ENCODE measurements around the gene CACNA1C. TPM values are rescaled to one million over a fixed set of nuclear protein-coding genes. Genes with fewer than 3 reads are reported as not detected.

The CACNA1C gene
- total RNA-seq, 2 experiments from 2014 or later = 0.05 to 0.08 TPM

GRCh38 chr12:2325519-2325918, 272.7 kb downstream of the CACNA1C start:
- DNase-seq = no peak
- Histone ChIP-seq H3K9me3 (ENCODE audit: control insufficient read depth in 1 of 2, insufficient read depth in 1 of 2, low read length in 2 of 2) (no peaks in the 10 kb centered on the region), H3K27me3 (ENCODE audit: control insufficient read depth in 1 of 2, insufficient read depth in 2 of 2, low read length in 2 of 2) (peaks cover 0 to 12% of the 10 kb centered on the region in 2 experiments), H3K4me1 (ENCODE audit: insufficient read depth, low read length) (no peaks in the 10 kb centered on the region), H3K27ac (ENCODE audit: low read depth in 1 of 2, low read length in 2 of 2) (no peak overlapping the region), H3K4me3 (ENCODE audit: low read length) (no peak overlapping the region), H3K36me3 (ENCODE audit: insufficient read depth, low read length) (no peaks in the 10 kb centered on the region)
- ChIA-PET POLR2A (no interaction called here), CTCF (no interaction called here)
- no peaks in the 10 kb centered on the region for H3K4me1 Mint-ChIP-seq (ENCODE audit: low read depth)
- peaks cover 30% of the 10 kb centered on the region for H3K27me3 Mint-ChIP-seq
- TF ChIP-seq CTCF (IDR thresholded peaks at IDR 0.05) = no peak
- ATAC-seq (ENCODE audit: poor library complexity) = no peak
- intact Hi-C loops (cut with DNase I, micrococcal nuclease) = no loop called here
- H3K9me3 Mint-ChIP-seq = no peaks in the 10 kb centered on the region
- no peak overlapping the region for H3K27ac Mint-ChIP-seq
- H3K4me3 Mint-ChIP-seq = no peak overlapping the region
- H3K36me3 Mint-ChIP-seq (ENCODE audit: low read depth) = no peaks in the 10 kb centered on the region

- POLR2A ChIA-PET = no interaction called here
- intact Hi-C loops (cut with DNase I, micrococcal nuclease) = no loop called here
- peaks cover 0 to 12% of the 10 kb centered on the region in 2 experiments for H3K27me3 ChIP-seq (ENCODE audit: control insufficient read depth in 1 of 2, insufficient read depth in 2 of 2, low read length in 2 of 2)
- ATAC-seq (ENCODE audit: poor library complexity) = no peak
- Mint-ChIP-seq H3K36me3 (ENCODE audit: low read depth) (no peaks in the 10 kb centered on the region), H3K9me3 (no peaks in the 10 kb centered on the region), H3K27me3 (peaks cover 25% of the 10 kb centered on the region), H3K27ac (no peak overlapping the region), H3K4me3 (no peak overlapping the region), H3K4me1 (ENCODE audit: low read depth) (no peaks in the 10 kb centered on the region)
- no peak overlapping the region for H3K4me3 ChIP-seq (ENCODE audit: low read length)
- no peaks in the 10 kb centered on the region for H3K4me1 ChIP-seq (ENCODE audit: insufficient read depth, low read length)
- H3K36me3 ChIP-seq (ENCODE audit: insufficient read depth, low read length) = no peaks in the 10 kb centered on the region
- H3K27ac ChIP-seq (ENCODE audit: low read depth in 1 of 2, low read length in 2 of 2) = no peak overlapping the region
- DNase-seq = no peak
- TF ChIP-seq CTCF (IDR thresholded peaks at IDR 0.05) = no peak
- H3K9me3 ChIP-seq (ENCODE audit: control insufficient read depth in 1 of 2, insufficient read depth in 1 of 2, low read length in 2 of 2) = no peaks in the 10 kb centered on the region
- CTCF ChIA-PET = no interaction called here
Measured at GRCh38 chr12:2326470-2326869, 273.7 kb downstream of the CACNA1C start.

GRCh38 chr12:2328661-2329060, 275.9 kb downstream of the CACNA1C start:
- no peak for ATAC-seq (ENCODE audit: poor library complexity)
- intact Hi-C loops (cut with DNase I, micrococcal nuclease) = no loop called here
- CTCF ChIA-PET = no interaction called here

More at GRCh38 chr12:2328661-2329060, 275.9 kb downstream of the CACNA1C start:
- no peak for DNase-seq
- H3K9me3 ChIP-seq (ENCODE audit: control insufficient read depth in 1 of 2, insufficient read depth in 1 of 2, low read length in 2 of 2) = no peaks in the 10 kb centered on the region
- H3K36me3 Mint-ChIP-seq (ENCODE audit: low read depth) = no peaks in the 10 kb centered on the region
- H3K4me1 Mint-ChIP-seq (ENCODE audit: low read depth) = no peaks in the 10 kb centered on the region
- no peaks in the 10 kb centered on the region for H3K36me3 ChIP-seq (ENCODE audit: insufficient read depth, low read length)
- no peak for TF ChIP-seq CTCF (IDR thresholded peaks at IDR 0.05)
- peaks cover 8% of the 10 kb centered on the region for H3K27me3 Mint-ChIP-seq
- H3K9me3 Mint-ChIP-seq = no peaks in the 10 kb centered on the region
- POLR2A ChIA-PET = no interaction called here
- H3K27me3 ChIP-seq (ENCODE audit: control insufficient read depth in 1 of 2, insufficient read depth in 2 of 2, low read length in 2 of 2) = peaks cover 0 to 6% of the 10 kb centered on the region in 2 experiments
- H3K27ac Mint-ChIP-seq = no peak overlapping the region
- H3K4me1 ChIP-seq (ENCODE audit: insufficient read depth, low read length) = no peaks in the 10 kb centered on the region
- no peak overlapping the region for H3K4me3 Mint-ChIP-seq
- no peak overlapping the region for H3K4me3 ChIP-seq (ENCODE audit: low read length)
- no peak overlapping the region for H3K27ac ChIP-seq (ENCODE audit: low read depth in 1 of 2, low read length in 2 of 2)

Data from CD4-positive, alpha-beta T cell (primary cell).